IMR-90 (cell line): ENCODE results near the gene CA7. TPM values are rescaled to one million over a fixed set of nuclear protein-coding genes. Genes with fewer than 3 reads are reported as not detected.

Experiments used
- ATAC-seq: fragments of 200-7000 bp; cut with Tn5 transposase; 2 replicates; pipeline ENCODE4 v1.9.1; 2020; ENCODE audit warnings: low read depth, mild to moderate bottlenecking, moderate library complexity
- BruUV-seq: library from RNA; stranded (reverse); fragments of 400-500 nt; replicated peaks from 2 replicates; lab custom pipeline; 2021; lab: Mats Ljungman, UMichigan
- CTCF ChIA-PET: fragments of 300-600 bp; formaldehyde crosslinking; extraction: SDS; loops from one replicate; lab custom pipeline; 2021; ENCODE audit warnings: antibody characterized with exemption; lab: Yijun Ruan, JAX
- POLR2A ChIA-PET: fragments of 300-600 bp; sonication (Branson Sonifier 250); formaldehyde crosslinking; loops from one replicate; lab custom pipeline; 2022; ENCODE audit warnings: antibody characterized with exemption; ENCODE audit not compliant: unreplicated experiment; lab: Charles Lee
- DNase-seq: peaks from one replicate; pipeline ENCODE4 v3.0.0; 2013
- H2AFZ ChIP-seq: replicated peaks from 2 replicates; pipeline ENCODE3; 2013; ENCODE audit warnings: low read length, mild to moderate bottlenecking; ENCODE audit not compliant: poor library complexity
- H2AK5ac ChIP-seq: 2 replicates; pipeline ENCODE4 v1.6.1; 2013; ENCODE audit warnings: low read depth, low read length, inconsistent platforms
- H2AK9ac ChIP-seq: replicated peaks from 2 replicates; pipeline ENCODE3; 2013; ENCODE audit warnings: mild to moderate bottlenecking, low read depth, low read length, moderate library complexity; ENCODE audit not compliant: poor library complexity
- H2BK120ac ChIP-seq: 2 replicates; pipeline ENCODE4 v1.6.1; 2013; ENCODE audit warnings: low read depth, low read length, inconsistent platforms
- H2BK15ac ChIP-seq: 3 replicates; pipeline ENCODE4 v1.6.1; 2013; ENCODE audit warnings: low read depth, low read length, inconsistent platforms
- H2BK20ac ChIP-seq: 2 replicates; pipeline ENCODE4 v1.6.1; 2013; ENCODE audit warnings: low read depth, mild to moderate bottlenecking, inconsistent platforms, low read length, moderate library complexity
- H2BK5ac ChIP-seq: 2 replicates; pipeline ENCODE4 v1.6.1; 2013; ENCODE audit warnings: mild to moderate bottlenecking, low read depth, low read length, inconsistent platforms; ENCODE audit not compliant: poor library complexity, severe bottlenecking
- H3K14ac ChIP-seq: replicated peaks from 2 replicates; pipeline ENCODE4 v1.6.1; 2013; ENCODE audit warnings: low read depth, low read length, inconsistent platforms
- H3K18ac ChIP-seq: 2 replicates; pipeline ENCODE4 v1.6.1; 2013; ENCODE audit warnings: low read depth, low read length, control low read depth
- H3K23ac ChIP-seq: 2 replicates; pipeline ENCODE4 v1.6.1; 2013; ENCODE audit warnings: low read depth, low read length, inconsistent platforms
- H3K27ac ChIP-seq: 2 replicates; pipeline ENCODE4 v1.5.1; 2013; ENCODE audit warnings: mild to moderate bottlenecking, control low read depth, low read length; ENCODE audit not compliant: insufficient read depth
- H3K27me3 ChIP-seq: 2 replicates; pipeline ENCODE4 v1.6.1; 2013; ENCODE audit warnings: low read length; ENCODE audit not compliant: control insufficient read depth, insufficient read depth
- H3K36me3 ChIP-seq: 2 replicates; pipeline ENCODE4 v1.6.1; 2013; ENCODE audit warnings: low read length, mixed read lengths; ENCODE audit not compliant: control insufficient read depth, insufficient read depth
- H3K4ac ChIP-seq: 2 replicates; pipeline ENCODE4 v1.6.1; 2013; ENCODE audit warnings: low read depth, low read length, inconsistent platforms
- H3K4me1 ChIP-seq: 2 replicates; pipeline ENCODE4 v1.6.1; 2013; ENCODE audit warnings: low read length, mixed read lengths; ENCODE audit not compliant: control insufficient read depth, insufficient read depth
- H3K4me2 ChIP-seq: 2 replicates; pipeline ENCODE4 v1.6.1; 2013; ENCODE audit warnings: low read depth, mild to moderate bottlenecking, control low read depth, low read length, moderate library complexity
- H3K4me3 ChIP-seq: 2 replicates; pipeline ENCODE4 v1.5.1; 2013; ENCODE audit warnings: low read depth, mild to moderate bottlenecking, control low read depth, low read length, moderate library complexity; ENCODE audit not compliant: insufficient read depth
- H3K56ac ChIP-seq: 2 replicates; pipeline ENCODE4 v1.6.1; 2013; ENCODE audit warnings: low read length, inconsistent platforms; ENCODE audit not compliant: insufficient read depth; ENCODE audit errors: extremely low read depth
- H3K79me1 ChIP-seq, 2 experiments: 2 replicates each; pipeline ENCODE4 v1.6.1; 2013; ENCODE audit warnings: low read length in 2 of 2, inconsistent platforms in 1 of 2, low read depth in 1 of 2
- H3K9ac ChIP-seq: 2 replicates; pipeline ENCODE4 v1.6.1; 2013; ENCODE audit warnings: low read depth, low read length, control low read depth
- H3K9me1 ChIP-seq: 2 replicates; pipeline ENCODE4 v1.6.1; 2013; ENCODE audit warnings: low read length, inconsistent platforms; ENCODE audit not compliant: insufficient read depth
- H3K9me3 ChIP-seq: 2 replicates; pipeline ENCODE4 v1.6.1; 2013; ENCODE audit warnings: low read length; ENCODE audit not compliant: control insufficient read depth, insufficient read depth
- H4K20me1 ChIP-seq: 2 replicates; pipeline ENCODE4 v1.6.1; 2013; ENCODE audit warnings: low read length, inconsistent platforms; ENCODE audit not compliant: insufficient read depth
- H4K5ac ChIP-seq: 2 replicates; pipeline ENCODE4 v1.6.1; 2013; ENCODE audit warnings: mild to moderate bottlenecking, low read depth, low read length, control low read depth
- H4K8ac ChIP-seq, 2 experiments: 2 replicates each; pipeline ENCODE4 v1.6.1; 2013; ENCODE audit warnings: low read depth in 2 of 2, low read length in 2 of 2, control low read depth in 1 of 2, inconsistent platforms in 1 of 2
- H4K91ac ChIP-seq: 2 replicates; pipeline ENCODE4 v1.6.1; 2013; ENCODE audit warnings: low read depth, low read length, inconsistent platforms; ENCODE audit not compliant: insufficient read depth
- BHLHE40 ChIP-seq: fragments of 150-350 bp; IDR thresholded peaks from 2 replicates; pipeline ENCODE4 v1.6.1; 2016; ENCODE audit warnings: mild to moderate bottlenecking, low read depth, low read length
- CEBPB ChIP-seq: IDR thresholded peaks from 2 replicates; pipeline ENCODE4 v1.6.1; 2012; ENCODE audit warnings: low read depth, low read length, improper control_type of control experiment
- CHD1 ChIP-seq: IDR thresholded peaks from 2 replicates; pipeline ENCODE4 v1.6.1; 2012; ENCODE audit warnings: low read depth, low read length, improper control_type of control experiment
- CTCF ChIP-seq: conservative IDR thresholded peaks from 2 replicates; pipeline ENCODE4 v1.5.1; 2012; ENCODE audit warnings: mild to moderate bottlenecking, low read depth, low read length, improper control_type of control experiment
- ELK1 ChIP-seq: fragments of 150-350 bp; IDR thresholded peaks from 2 replicates; pipeline ENCODE4 v1.6.1; 2016; ENCODE audit warnings: low read depth, mild to moderate bottlenecking, low read length, moderate library complexity, borderline replicate concordance
- FOS ChIP-seq: fragments of 150-350 bp; IDR thresholded peaks from 2 replicates; pipeline ENCODE4 v1.6.1; 2016; ENCODE audit warnings: low read depth, low read length
- MAFK ChIP-seq: IDR thresholded peaks from 2 replicates; pipeline ENCODE4 v1.6.1; 2012; ENCODE audit warnings: low read depth, low read length, improper control_type of control experiment
- MAZ ChIP-seq: IDR thresholded peaks from 2 replicates; pipeline ENCODE4 v1.6.1; 2012; ENCODE audit warnings: low read depth, mild to moderate bottlenecking, low read length, improper control_type of control experiment, moderate library complexity, borderline replicate concordance
- MXI1 ChIP-seq: IDR thresholded peaks from 2 replicates; pipeline ENCODE4 v1.6.1; 2012; ENCODE audit warnings: low read depth, mild to moderate bottlenecking, low read length, moderate library complexity, borderline replicate concordance
- NFE2L2 ChIP-seq: fragments of 150-350 bp; IDR thresholded peaks from 2 replicates; pipeline ENCODE4 v1.6.1; 2016; ENCODE audit warnings: low read depth, mild to moderate bottlenecking, low read length
- POLR2A ChIP-seq: IDR thresholded peaks from 2 replicates; pipeline ENCODE4 v1.6.1; 2012; ENCODE audit warnings: mild to moderate bottlenecking, low read depth, low read length
- RAD21 ChIP-seq: IDR thresholded peaks from 2 replicates; pipeline ENCODE4 v1.6.1; 2012; ENCODE audit warnings: low read length, improper control_type of control experiment
- RCOR1 ChIP-seq: IDR thresholded peaks from 2 replicates; pipeline ENCODE4 v1.6.1; 2012; ENCODE audit warnings: mild to moderate bottlenecking, low read length, improper control_type of control experiment; ENCODE audit not compliant: insufficient replicate concordance
- RFX5 ChIP-seq: IDR thresholded peaks from 2 replicates; pipeline ENCODE4 v1.8.0; 2012; ENCODE audit warnings: low read depth, mild to moderate bottlenecking, low read length, moderate library complexity
- SMC3 ChIP-seq: fragments of 150-350 bp; IDR thresholded peaks from 2 replicates; pipeline ENCODE4 v1.6.1; 2016; ENCODE audit warnings: low read depth, mild to moderate bottlenecking, antibody characterized with exemption, low read length, moderate library complexity
- WGBS, 2 experiments: methylation state at CpG; one replicate each; pipeline versions ENCODE4 v1.1.5 to v1.1.7; 2013; ENCODE audit warnings: missing lambda C conversion rate in 2 of 2; ENCODE audit not compliant: insufficient read length in 1 of 2; ENCODE audit errors: extremely low coverage in 2 of 2; 5-methylcytosine and 5-hydroxymethylcytosine counted together
- dilution Hi-C: fragments of 300-500 bp; cut with HindIII; formaldehyde crosslinking; loops from one replicate; pipeline ENCODE4 v1.14.3; 2018; ENCODE audit warnings: low sequenced_read_pairs; ENCODE audit not compliant: unreplicated experiment
- in situ Hi-C: fragments of 300-500 bp; cut with MboI; formaldehyde crosslinking; loops from 3 replicates; pipeline ENCODE4 v1.14.3; 2019; ENCODE audit warnings: low sequenced_read_pairs, inconsistent platforms, mixed read lengths
- intact Hi-C: fragments of 100-400 bp; cut with micrococcal nuclease; formaldehyde crosslinking; loops from 2 replicates; pipeline ENCODE4 v1.10.0; 2022
- polyA plus RNA-seq, 3 experiments: library from polyadenylated mRNA; depleted of rRNA; stranded (reverse); fragments of >200 nt; gene quantifications; 2 replicates each; pipeline ENCODE4 v1.2.3, GENCODE V29; 2012; ENCODE audit warnings: low replicate concordance in 1 of 3
- total RNA-seq: library from RNA; depleted of rRNA; stranded (reverse); fragments of >200 nt; gene quantifications from 2 replicates; pipeline ENCODE4 v1.2.3, GENCODE V29; 2012
- TF ChIP-seq, protein P1 (sequence below): fragments of 150-350 bp; IDR thresholded peaks from 2 replicates; pipeline ENCODE4 v1.6.1; 2017; ENCODE audit warnings: mild to moderate bottlenecking, antibody characterized with exemption, low read length, low read depth

Gene CA7
- total and polyA plus RNA-seq, 2 of the 4 experiments (the other 2 are of a cell fraction), result not detected

DNA sequence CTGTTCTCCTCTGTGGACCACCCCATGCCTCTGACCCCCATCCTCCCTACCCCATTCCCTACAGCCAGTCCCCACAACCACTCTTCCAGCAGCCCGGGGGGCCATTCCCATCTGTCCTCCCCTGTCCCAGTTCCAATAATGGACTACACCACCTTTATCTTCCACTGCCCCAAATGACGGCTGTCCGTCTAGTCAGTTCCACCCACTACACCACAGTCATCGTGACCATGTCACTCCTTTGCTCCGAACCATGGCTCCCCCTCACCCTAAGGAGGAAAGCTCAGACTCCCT is 51.4 kb downstream of the CA7 start:
- Histone ChIP-seq H3K4me3 (no peak overlapping the region), H4K91ac (no peak overlapping the region), H2BK120ac (no peak overlapping the region), H3K4me2 (no peak overlapping the region), H3K9me1 (peaks cover 17% of the 10 kb centered on the region), H3K23ac (no peak overlapping the region), H4K5ac (no peak overlapping the region), H3K14ac (no peak overlapping the region), H2AFZ (peak overlapping the region; percentile 85), H3K9me3 (no peaks in the 10 kb centered on the region), H3K27me3 (no peaks in the 10 kb centered on the region), H3K4ac (0 out of 2 replicates have a peak overlapping the region, but pooled peaks have one; percentile 59), H3K27ac (no peak overlapping the region), H4K20me1 (no peaks in the 10 kb centered on the region), H3K9ac (no peak overlapping the region), H2BK20ac (no peak overlapping the region), H3K56ac (no peak overlapping the region), H2AK5ac (peak overlapping the region; percentile 82), H3K79me1 (no peaks in the 10 kb centered on the region; a peak in 2 of 4 replicates), H2BK15ac (no peak overlapping the region), H2BK5ac (no peak overlapping the region), H2AK9ac (peak overlapping the region; percentile 42), H3K4me1 (peaks cover 20% of the 10 kb centered on the region), H3K18ac (no peak overlapping the region), H3K36me3 (peaks cover 4% of the 10 kb centered on the region; the same call in 1 of the 2 replicates), H4K8ac (peak overlapping the region in 1 of 2 experiments; percentile 47; a peak in 1 of 4 replicates)
- no TSS peak for BruUV-seq
- DNase-seq (no peak), ATAC-seq (no peak)
- intact Hi-C loops (loop anchor here (1.0 to 10.0 kb wide), 4 partner anchors 32 to 259 kb away; partner anchors contain the start of genes B3GNT9, CES2, CIAO2B and FBXL8), dilution Hi-C loops (no loop called here), in situ Hi-C loops (loop anchor here (5.0 kb wide), 1 partner anchor 37 kb away; the partner anchor contains the start of gene CIAO2B)
- ChIA-PET CTCF (interaction anchor here (0.8 to 1.8 kb wide), 7 partner anchors 10 to 64 kb away, joined by 3 to 20 read pairs (median 4); partner anchors contain the start of genes PDP2 and RRAD), POLR2A (interaction anchor here (0.9 kb wide), 1 partner anchor 32 kb away, joined by 3 read pairs; no protein-coding TSS in a partner anchor)
- TF ChIP-seq BHLHE40 (no peak), MXI1 (no peak), MAFK (no peak), RFX5 (no peak), ELK1 (no peak), CTCF (no peak), SMC3 (no peak), MAZ (no peak), CHD1 (no peak), RAD21 (no peak), FOS (no peak), CEBPB (no peak), NFE2L2 (no peak), RCOR1 (no peak), POLR2A (no peak)
- TF ChIP-seq, protein P1, sequence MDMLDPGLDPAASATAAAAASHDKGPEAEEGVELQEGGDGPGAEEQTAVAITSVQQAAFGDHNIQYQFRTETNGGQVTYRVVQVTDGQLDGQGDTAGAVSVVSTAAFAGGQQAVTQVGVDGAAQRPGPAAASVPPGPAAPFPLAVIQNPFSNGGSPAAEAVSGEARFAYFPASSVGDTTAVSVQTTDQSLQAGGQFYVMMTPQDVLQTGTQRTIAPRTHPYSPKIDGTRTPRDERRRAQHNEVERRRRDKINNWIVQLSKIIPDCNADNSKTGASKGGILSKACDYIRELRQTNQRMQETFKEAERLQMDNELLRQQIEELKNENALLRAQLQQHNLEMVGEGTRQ, result no peak
- 60% methylated on average over 1 of the region's 5 CpGs; no CpG with 5 or more reads in 1 of the 2 experiments for WGBS, 2 experiments
